IMR-90 (cell line): ENCODE measurements around the gene CEP295NL.

Experiments
- CEBPB ChIP-seq: IDR thresholded peaks from 2 replicates; pipeline ENCODE4 v1.6.1; 2012; ENCODE audit warnings: low read depth, low read length, improper control_type of control experiment
- FOS ChIP-seq: fragments of 150-350 bp; IDR thresholded peaks from 2 replicates; pipeline ENCODE4 v1.6.1; 2016; ENCODE audit warnings: low read depth, low read length
- MAFK ChIP-seq: IDR thresholded peaks from 2 replicates; pipeline ENCODE4 v1.6.1; 2012; ENCODE audit warnings: low read depth, low read length, improper control_type of control experiment
- MAZ ChIP-seq: IDR thresholded peaks from 2 replicates; pipeline ENCODE4 v1.6.1; 2012; ENCODE audit warnings: low read depth, mild to moderate bottlenecking, low read length, improper control_type of control experiment, moderate library complexity, borderline replicate concordance
- MXI1 ChIP-seq: IDR thresholded peaks from 2 replicates; pipeline ENCODE4 v1.6.1; 2012; ENCODE audit warnings: low read depth, mild to moderate bottlenecking, low read length, moderate library complexity, borderline replicate concordance
- NFE2L2 ChIP-seq: fragments of 150-350 bp; IDR thresholded peaks from 2 replicates; pipeline ENCODE4 v1.6.1; 2016; ENCODE audit warnings: low read depth, mild to moderate bottlenecking, low read length
- POLR2A ChIP-seq: IDR thresholded peaks from 2 replicates; pipeline ENCODE4 v1.6.1; 2012; ENCODE audit warnings: mild to moderate bottlenecking, low read depth, low read length
- RAD21 ChIP-seq: IDR thresholded peaks from 2 replicates; pipeline ENCODE4 v1.6.1; 2012; ENCODE audit warnings: low read length, improper control_type of control experiment
- RFX5 ChIP-seq: IDR thresholded peaks from 2 replicates; pipeline ENCODE4 v1.8.0; 2012; ENCODE audit warnings: low read depth, mild to moderate bottlenecking, low read length, moderate library complexity
- USF2 ChIP-seq: fragments of 150-350 bp; IDR thresholded peaks from 2 replicates; pipeline ENCODE4 v1.6.1; 2017; ENCODE audit warnings: mild to moderate bottlenecking, antibody characterized with exemption, low read length, low read depth
- TF ChIP-seq, protein P1 (sequence below): conservative IDR thresholded peaks from 2 replicates; pipeline ENCODE4 v1.5.1; 2012; ENCODE audit warnings: mild to moderate bottlenecking, low read depth, low read length, improper control_type of control experiment
- TF ChIP-seq, protein P2 (sequence below): fragments of 150-350 bp; IDR thresholded peaks from 2 replicates; pipeline ENCODE4 v1.6.1; 2016; ENCODE audit warnings: low read depth, mild to moderate bottlenecking, low read length, moderate library complexity, borderline replicate concordance

DNA sequence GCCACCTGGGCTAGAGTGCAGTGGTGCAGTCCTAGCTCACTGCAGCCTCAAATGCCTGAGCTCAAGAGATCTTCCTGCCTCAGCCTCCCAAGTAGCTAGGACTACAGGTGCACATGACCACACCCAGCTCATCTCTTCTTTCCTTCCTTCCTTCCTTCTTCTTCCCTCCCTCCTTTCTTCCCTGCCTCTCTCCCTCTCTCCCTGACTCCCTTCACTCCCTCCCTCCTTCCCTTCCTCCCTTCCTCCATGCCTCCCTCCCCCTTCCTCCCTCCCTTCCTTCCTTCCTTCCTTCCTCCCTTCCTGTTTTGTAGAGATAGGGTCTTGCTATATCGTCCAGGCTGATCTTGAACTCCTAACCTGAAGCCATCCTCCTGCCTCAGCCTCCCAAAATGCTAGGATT, 38.9 kb downstream of the CEP295NL start:
- TF ChIP-seq, protein P1, sequence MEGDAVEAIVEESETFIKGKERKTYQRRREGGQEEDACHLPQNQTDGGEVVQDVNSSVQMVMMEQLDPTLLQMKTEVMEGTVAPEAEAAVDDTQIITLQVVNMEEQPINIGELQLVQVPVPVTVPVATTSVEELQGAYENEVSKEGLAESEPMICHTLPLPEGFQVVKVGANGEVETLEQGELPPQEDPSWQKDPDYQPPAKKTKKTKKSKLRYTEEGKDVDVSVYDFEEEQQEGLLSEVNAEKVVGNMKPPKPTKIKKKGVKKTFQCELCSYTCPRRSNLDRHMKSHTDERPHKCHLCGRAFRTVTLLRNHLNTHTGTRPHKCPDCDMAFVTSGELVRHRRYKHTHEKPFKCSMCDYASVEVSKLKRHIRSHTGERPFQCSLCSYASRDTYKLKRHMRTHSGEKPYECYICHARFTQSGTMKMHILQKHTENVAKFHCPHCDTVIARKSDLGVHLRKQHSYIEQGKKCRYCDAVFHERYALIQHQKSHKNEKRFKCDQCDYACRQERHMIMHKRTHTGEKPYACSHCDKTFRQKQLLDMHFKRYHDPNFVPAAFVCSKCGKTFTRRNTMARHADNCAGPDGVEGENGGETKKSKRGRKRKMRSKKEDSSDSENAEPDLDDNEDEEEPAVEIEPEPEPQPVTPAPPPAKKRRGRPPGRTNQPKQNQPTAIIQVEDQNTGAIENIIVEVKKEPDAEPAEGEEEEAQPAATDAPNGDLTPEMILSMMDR, result no peak
- TF ChIP-seq MAFK (no peak), RFX5 (no peak), MXI1 (no peak), POLR2A (no peak), RAD21 (no peak), CEBPB (no peak), USF2 (no peak), NFE2L2 (no peak), MAZ (no peak), FOS (no peak)
- TF ChIP-seq, protein P2, sequence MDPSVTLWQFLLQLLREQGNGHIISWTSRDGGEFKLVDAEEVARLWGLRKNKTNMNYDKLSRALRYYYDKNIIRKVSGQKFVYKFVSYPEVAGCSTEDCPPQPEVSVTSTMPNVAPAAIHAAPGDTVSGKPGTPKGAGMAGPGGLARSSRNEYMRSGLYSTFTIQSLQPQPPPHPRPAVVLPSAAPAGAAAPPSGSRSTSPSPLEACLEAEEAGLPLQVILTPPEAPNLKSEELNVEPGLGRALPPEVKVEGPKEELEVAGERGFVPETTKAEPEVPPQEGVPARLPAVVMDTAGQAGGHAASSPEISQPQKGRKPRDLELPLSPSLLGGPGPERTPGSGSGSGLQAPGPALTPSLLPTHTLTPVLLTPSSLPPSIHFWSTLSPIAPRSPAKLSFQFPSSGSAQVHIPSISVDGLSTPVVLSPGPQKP, result no peak
